ENCODE data around the gene TMEM220. TPM values are rescaled to one million over a fixed set of nuclear protein-coding genes. Genes with fewer than 3 reads are reported as not detected.

The TMEM220 gene
- total RNA-seq, 1 experiment from 2014 or later, result not detected

DNA sequence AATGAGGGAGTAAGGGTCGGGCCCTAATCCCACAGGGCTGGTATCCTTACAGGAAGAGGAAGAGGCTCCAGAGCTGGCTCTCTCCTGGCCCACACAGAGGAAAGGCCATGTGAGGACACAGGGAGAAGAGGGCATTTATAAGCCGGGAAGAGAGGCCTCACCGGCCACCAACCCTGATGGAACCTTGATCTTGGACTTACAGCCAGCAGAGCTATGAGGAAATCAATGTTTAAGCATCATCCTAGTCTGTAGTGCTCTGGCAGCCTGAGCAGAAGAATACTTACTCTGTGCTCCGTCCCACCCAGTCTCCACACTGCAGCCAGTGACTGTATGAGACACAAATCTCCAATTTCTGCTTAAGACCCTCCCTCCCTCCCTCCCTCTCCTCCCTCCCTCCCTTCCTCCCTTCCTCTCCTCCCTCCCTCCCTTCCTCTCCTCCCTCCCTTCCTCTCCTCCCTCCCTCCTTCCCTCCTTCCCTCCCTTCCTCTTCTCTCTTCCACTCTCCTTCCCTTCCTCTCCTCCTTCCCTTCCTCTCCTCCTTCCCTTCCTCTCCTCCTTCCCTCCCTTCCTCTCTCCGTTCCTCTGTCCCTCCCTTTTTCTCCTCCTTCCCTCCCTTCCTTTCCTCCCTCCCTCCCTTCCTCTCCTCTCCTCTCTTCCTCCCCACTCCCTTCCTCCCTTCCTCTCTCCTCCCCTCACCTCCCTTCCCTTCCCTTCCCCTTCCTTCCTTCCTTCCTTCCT is 8.9 kb upstream of the TMEM220 start:
- no peak overlapping the region for H3K27ac ChIP-seq (ENCODE audit: low read depth, low read length)
- H3K9ac ChIP-seq (ENCODE audit: low read length), result no peak overlapping the region
- intact Hi-C loops (cut with micrococcal nuclease), result loop anchor here (5.0 kb wide), 2 partner anchors 904 to 1249 kb away; no protein-coding TSS in a partner anchor
- H3K79me2 ChIP-seq (ENCODE audit: insufficient read depth, low read length), result no peaks in the 10 kb centered on the region
- H3K9me3 ChIP-seq (ENCODE audit: control insufficient read depth in 1 of 2, insufficient read depth in 1 of 2, low read depth in 1 of 2, low read length in 2 of 2), result no peaks in the 10 kb centered on the region
- DNase-seq (ENCODE audit: low read depth, low spot score) (no peak), ATAC-seq (no peak)
- H3K27me3 ChIP-seq (ENCODE audit: insufficient read depth, low read length), result peaks cover 11% of the 10 kb centered on the region; the same call in 1 of the 2 replicates
- H3K4me3 ChIP-seq (replicated peaks in 1 of 2; ENCODE audit: low read depth in 1 of 2, low read length in 2 of 2), result no peak overlapping the region
- BruUV-seq (replicated peaks), result no TSS peak
- ChIA-PET POLR2A (no interaction called here), CTCF (no interaction called here), RAD21 (ENCODE audit: low non-redundant PET in 1 of 2, low total read pairs in 2 of 2, uncharacterized antibody in 2 of 2, unreplicated experiment in 2 of 2) (no interaction called here)
- TF ChIP-seq ELF1 (IDR thresholded peaks at IDR 0.05; ENCODE audit: borderline replicate concordance, low read depth), result no peak
- TF ChIP-seq, protein P1, sequence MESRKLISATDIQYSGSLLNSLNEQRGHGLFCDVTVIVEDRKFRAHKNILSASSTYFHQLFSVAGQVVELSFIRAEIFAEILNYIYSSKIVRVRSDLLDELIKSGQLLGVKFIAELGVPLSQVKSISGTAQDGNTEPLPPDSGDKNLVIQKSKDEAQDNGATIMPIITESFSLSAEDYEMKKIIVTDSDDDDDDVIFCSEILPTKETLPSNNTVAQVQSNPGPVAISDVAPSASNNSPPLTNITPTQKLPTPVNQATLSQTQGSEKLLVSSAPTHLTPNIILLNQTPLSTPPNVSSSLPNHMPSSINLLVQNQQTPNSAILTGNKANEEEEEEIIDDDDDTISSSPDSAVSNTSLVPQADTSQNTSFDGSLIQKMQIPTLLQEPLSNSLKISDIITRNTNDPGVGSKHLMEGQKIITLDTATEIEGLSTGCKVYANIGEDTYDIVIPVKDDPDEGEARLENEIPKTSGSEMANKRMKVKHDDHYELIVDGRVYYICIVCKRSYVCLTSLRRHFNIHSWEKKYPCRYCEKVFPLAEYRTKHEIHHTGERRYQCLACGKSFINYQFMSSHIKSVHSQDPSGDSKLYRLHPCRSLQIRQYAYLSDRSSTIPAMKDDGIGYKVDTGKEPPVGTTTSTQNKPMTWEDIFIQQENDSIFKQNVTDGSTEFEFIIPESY (IDR thresholded peaks at IDR 0.05; ENCODE audit: extremely low read depth, insufficient replicate concordance, low read length), result no peak
- no peak for TF ChIP-seq RAD21 (IDR thresholded peaks at IDR 0.05; ENCODE audit: low read depth)
- TF ChIP-seq ZFX (IDR thresholded peaks at IDR 0.05), result no peak
- TF ChIP-seq JUND (IDR thresholded peaks at IDR 0.05), result no peak
- TF ChIP-seq, protein P2, sequence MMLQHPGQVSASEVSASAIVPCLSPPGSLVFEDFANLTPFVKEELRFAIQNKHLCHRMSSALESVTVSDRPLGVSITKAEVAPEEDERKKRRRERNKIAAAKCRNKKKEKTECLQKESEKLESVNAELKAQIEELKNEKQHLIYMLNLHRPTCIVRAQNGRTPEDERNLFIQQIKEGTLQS (IDR thresholded peaks at IDR 0.05), result no peak
- TF ChIP-seq, protein P3, sequence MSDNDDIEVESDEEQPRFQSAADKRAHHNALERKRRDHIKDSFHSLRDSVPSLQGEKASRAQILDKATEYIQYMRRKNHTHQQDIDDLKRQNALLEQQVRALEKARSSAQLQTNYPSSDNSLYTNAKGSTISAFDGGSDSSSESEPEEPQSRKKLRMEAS (IDR thresholded peaks at IDR 0.05), result no peak
- no peak for TF ChIP-seq ZNF274 (IDR thresholded peaks at IDR 0.05; ENCODE audit: low read depth, low read length)
- TF ChIP-seq SP1 (IDR thresholded peaks at IDR 0.05; ENCODE audit: low read depth), result no peak
- TF ChIP-seq, protein P4, sequence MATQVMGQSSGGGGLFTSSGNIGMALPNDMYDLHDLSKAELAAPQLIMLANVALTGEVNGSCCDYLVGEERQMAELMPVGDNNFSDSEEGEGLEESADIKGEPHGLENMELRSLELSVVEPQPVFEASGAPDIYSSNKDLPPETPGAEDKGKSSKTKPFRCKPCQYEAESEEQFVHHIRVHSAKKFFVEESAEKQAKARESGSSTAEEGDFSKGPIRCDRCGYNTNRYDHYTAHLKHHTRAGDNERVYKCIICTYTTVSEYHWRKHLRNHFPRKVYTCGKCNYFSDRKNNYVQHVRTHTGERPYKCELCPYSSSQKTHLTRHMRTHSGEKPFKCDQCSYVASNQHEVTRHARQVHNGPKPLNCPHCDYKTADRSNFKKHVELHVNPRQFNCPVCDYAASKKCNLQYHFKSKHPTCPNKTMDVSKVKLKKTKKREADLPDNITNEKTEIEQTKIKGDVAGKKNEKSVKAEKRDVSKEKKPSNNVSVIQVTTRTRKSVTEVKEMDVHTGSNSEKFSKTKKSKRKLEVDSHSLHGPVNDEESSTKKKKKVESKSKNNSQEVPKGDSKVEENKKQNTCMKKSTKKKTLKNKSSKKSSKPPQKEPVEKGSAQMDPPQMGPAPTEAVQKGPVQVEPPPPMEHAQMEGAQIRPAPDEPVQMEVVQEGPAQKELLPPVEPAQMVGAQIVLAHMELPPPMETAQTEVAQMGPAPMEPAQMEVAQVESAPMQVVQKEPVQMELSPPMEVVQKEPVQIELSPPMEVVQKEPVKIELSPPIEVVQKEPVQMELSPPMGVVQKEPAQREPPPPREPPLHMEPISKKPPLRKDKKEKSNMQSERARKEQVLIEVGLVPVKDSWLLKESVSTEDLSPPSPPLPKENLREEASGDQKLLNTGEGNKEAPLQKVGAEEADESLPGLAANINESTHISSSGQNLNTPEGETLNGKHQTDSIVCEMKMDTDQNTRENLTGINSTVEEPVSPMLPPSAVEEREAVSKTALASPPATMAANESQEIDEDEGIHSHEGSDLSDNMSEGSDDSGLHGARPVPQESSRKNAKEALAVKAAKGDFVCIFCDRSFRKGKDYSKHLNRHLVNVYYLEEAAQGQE (IDR thresholded peaks at IDR 0.05; ENCODE audit: low read depth), result no peak
- no peak for TF ChIP-seq SRF (IDR thresholded peaks at IDR 0.05; ENCODE audit: low read depth)
- TF ChIP-seq EZH2 (IDR thresholded peaks at IDR 0.05), result no peak
- no peak for TF ChIP-seq POLR2A (IDR thresholded peaks at IDR 0.05; ENCODE audit: borderline replicate concordance, extremely low read depth, insufficient read depth, insufficient read length)
- no peak for TF ChIP-seq TCF7L2 (IDR thresholded peaks at IDR 0.05; ENCODE audit: borderline replicate concordance, extremely low read depth, insufficient read depth, insufficient read length)
- no peak for TF ChIP-seq EGR1 (IDR thresholded peaks at IDR 0.05; ENCODE audit: low read depth)
- no peak for TF ChIP-seq FOSL1 (IDR thresholded peaks at IDR 0.05; ENCODE audit: low read depth)
- H3K9me2 ChIP-seq (ENCODE audit: insufficient read depth), result no peaks in the 10 kb centered on the region
- H4K20me1 ChIP-seq (ENCODE audit: insufficient read depth), result no peaks in the 10 kb centered on the region
- H3K36me3 ChIP-seq (ENCODE audit: control insufficient read depth in 1 of 2, insufficient read depth in 2 of 2, low read length in 2 of 2), result no peaks in the 10 kb centered on the region
- H2AFZ ChIP-seq (ENCODE audit: low read depth, low read length, poor library complexity, severe bottlenecking), result no peak overlapping the region
- H3K4me2 ChIP-seq (ENCODE audit: low read length), result no peak overlapping the region
- no peaks in the 10 kb centered on the region for H3K4me1 ChIP-seq (ENCODE audit: control insufficient read depth in 1 of 2, insufficient read depth in 2 of 2, low read length in 2 of 2)
